PC-9 (cell line): ENCODE results near the gene PALLD.

Experiments
- EZH2 ChIP-seq: fragments of 200-600 bp; sonication (generic); IDR thresholded peaks from 2 replicates; pipeline ENCODE4 v1.8.0; 2017; ENCODE audit warnings: antibody characterized with exemption, low read depth
- TF ChIP-seq, protein P1 (sequence below): fragments of 200-600 bp; sonication (generic); conservative IDR thresholded peaks from 2 replicates; pipeline ENCODE4 v1.6.1; 2017; ENCODE audit warnings: mixed run types, antibody characterized with exemption, mild to moderate bottlenecking, moderate library complexity

DNA sequence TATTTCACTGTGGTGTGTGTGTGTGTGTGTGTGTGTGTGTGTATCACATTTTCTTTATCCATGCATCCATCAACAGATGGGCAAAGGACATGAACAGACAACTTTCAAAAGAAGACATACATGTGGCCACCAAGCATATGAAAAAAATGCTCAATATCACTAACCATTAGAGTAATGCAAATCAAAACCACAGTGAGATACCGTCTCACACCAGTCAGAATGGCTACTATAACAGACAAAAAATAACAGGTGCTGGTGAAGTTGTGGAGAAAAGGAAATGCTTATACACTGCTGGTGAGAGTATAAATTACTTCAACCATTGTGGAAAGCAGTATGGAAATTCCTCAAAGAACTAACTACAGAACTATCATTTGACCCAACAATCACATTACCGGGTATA lies 83.4 kb downstream of the PALLD start:
- TF ChIP-seq, protein P1, sequence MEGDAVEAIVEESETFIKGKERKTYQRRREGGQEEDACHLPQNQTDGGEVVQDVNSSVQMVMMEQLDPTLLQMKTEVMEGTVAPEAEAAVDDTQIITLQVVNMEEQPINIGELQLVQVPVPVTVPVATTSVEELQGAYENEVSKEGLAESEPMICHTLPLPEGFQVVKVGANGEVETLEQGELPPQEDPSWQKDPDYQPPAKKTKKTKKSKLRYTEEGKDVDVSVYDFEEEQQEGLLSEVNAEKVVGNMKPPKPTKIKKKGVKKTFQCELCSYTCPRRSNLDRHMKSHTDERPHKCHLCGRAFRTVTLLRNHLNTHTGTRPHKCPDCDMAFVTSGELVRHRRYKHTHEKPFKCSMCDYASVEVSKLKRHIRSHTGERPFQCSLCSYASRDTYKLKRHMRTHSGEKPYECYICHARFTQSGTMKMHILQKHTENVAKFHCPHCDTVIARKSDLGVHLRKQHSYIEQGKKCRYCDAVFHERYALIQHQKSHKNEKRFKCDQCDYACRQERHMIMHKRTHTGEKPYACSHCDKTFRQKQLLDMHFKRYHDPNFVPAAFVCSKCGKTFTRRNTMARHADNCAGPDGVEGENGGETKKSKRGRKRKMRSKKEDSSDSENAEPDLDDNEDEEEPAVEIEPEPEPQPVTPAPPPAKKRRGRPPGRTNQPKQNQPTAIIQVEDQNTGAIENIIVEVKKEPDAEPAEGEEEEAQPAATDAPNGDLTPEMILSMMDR = no peak
- TF ChIP-seq EZH2 = no peak
